OCI-M2 (cell line): Measurements from ENCODE around the gene KRT79.
"Not testable (repeated sequence)": the region's sequence is repeated elsewhere in the genome, so short reads cannot be mapped to it uniquely, and the experiment has no call there.

Experiments used
- DNase-seq: peaks from one replicate; lab custom pipeline; 2025; ENCODE audit not compliant: unreplicated experiment; lab: John Stamatoyannopoulos, UW

Gene KRT79

DNA sequence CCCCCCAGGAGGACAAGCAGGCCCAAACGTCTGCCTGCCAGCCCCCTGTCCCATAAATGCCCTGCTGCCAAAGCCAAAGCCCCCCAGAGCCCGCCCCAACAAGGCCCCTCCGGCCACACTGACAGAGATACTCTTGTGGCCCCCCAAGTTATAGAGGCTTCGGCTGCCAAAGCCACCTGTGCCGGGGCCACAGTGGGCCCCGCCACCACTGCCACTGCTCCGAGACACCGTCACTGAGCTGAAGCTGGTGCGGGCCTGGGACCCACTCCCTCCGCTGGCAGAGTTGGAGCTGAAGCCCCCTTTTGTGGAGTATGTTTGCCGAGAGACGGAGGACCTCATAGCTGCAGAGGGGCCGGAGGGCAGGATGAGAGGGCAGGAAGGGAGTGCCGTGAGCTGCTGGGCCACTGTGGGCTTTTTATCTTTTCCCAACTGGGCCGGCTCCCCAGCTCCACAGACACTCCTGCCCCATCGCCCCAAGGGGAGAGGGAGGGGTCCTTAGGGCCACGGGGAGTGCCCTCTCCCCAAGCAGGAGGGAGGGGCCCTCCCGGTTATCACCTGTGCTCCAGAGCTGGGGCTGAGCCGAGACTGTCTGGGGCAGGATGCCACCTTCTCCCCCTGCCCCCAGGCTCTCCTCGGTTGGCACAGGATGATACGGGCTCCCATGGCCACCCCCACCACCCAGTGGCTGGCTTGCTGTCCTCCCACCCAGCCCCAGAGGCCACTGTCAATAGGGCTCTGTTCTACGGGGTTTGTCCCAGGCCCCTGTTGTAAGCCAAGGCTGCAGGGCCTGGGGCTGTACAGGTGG, at the start of gene KRT79:
TSS of gene KRT79 (minus strand) at position 390 of the 805 bp plus-strand sequence. CDS start at position 339, 51 bp downstream.
- DNase-seq, result no peak

DNA sequence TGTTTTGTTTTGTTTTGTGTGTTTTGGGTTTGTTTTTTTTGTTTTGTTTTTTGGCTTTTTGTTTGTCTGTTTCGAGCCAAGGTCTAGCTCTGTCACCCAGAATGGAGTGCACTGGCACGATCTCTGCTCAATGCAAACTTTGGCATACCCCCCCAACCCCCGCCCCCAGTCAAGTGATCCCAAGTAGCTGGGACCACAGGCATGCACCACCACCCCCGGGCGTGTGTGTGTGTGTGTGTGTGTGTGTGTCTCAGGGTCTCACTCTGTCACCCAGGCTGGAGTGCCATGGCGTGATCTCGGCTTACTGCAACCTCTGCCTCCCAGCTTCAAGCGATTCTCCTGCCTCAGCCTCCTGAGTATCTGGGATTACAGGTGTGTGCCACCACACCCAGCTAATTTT, 46.4 kb upstream of the KRT79 start:
- DNase-seq, result not testable (repeated sequence)

DNA sequence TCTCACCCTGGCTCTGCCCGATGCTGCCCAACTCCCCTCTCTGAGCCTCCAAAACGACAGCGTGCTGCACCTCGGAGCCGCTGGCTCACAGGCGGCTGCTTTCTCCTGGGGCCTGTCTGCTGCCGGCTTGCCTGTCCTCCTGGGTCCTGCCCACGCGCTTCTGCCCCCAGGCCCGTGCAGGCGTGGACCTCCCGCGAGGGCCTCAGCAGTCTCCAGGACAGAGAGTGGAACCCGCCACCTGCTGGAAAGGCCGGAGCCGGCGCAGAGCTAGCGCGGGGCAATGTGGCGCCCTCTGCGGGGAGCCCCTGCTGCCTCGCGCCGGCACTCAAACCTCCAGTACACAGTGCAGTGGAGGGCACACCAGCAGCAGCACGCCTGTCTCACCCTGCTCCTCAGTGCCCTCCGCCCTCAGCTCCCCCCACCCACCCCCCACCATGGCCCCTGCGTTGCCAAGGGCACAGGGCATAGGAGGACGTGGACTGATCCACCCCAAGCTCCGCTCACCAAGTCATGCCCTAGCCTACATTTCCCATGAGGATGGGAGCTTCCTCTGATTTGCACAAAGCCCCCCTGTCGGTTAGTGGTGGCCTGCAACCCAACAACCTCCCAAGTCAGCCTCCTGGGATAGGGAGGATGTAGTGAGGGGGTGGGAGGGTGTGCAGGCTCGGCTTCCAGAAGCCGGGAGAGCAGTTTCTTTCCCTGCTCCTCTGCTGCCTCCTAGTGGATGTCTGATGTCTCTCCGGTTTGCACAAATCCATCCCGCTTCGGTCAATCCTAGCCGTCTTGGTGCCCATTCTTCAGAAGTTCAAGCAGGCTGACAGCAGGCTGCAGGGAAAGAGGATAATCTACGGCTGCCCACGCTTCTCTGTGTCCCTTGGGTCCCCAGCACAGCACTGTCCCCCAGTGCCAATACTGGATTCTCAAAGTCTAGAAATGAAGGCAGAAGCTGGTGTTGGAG, 45.6 kb upstream of the KRT79 start:
- peak; percentile 43 for DNase-seq

- no peak for DNase-seq
Measured at GRCh38 chr12:52878507-52879393, 44.6 kb upstream of the KRT79 start.

- no peak for DNase-seq
Measured at GRCh38 chr12:52877242-52877641, 43.1 kb upstream of the KRT79 start.

- no peak for DNase-seq
Measured at GRCh38 chr12:52876372-52876771, 42.3 kb upstream of the KRT79 start.

DNA sequence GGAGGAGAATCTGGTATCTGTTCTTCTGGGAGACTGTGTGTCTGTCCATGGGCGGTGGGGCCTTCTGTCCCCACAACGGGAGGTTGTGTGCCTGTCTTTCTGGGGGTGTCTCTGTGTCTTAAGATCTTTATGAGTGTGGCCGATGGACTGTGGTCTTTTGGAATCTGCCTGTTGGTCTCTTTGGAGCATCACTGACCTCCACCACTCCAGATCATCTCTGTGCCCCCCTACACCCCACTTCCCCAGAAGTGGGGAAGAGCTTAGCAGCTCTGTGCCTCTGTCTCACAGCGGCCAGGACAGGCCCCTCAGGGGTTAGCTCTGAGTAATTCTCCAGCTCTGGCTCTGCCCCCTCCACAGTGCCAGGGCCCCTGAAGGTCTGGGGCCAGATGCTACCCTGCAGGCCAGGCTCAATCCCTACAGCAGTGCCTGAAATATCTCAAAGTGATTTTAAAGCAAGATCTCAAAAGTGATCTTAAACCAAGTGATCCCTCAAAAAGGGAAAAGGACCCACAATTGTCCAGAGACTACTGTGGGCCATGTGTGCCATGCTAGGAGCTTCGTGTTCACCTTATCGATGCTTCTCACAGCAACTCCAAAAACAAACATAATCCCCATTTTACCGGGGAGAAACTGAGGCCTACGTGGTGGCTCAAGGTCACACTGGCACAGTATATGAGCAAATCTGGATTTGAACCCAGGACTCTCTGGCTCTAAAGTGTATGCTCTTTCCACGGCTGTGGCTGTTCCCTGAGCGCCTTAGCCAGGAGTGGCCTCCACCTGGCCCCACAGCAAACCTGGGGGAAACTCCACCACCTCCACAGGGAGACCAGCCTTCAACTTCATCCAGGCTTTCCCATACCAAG, 40.7 kb upstream of the KRT79 start:
- DNase-seq, result no peak

DNA sequence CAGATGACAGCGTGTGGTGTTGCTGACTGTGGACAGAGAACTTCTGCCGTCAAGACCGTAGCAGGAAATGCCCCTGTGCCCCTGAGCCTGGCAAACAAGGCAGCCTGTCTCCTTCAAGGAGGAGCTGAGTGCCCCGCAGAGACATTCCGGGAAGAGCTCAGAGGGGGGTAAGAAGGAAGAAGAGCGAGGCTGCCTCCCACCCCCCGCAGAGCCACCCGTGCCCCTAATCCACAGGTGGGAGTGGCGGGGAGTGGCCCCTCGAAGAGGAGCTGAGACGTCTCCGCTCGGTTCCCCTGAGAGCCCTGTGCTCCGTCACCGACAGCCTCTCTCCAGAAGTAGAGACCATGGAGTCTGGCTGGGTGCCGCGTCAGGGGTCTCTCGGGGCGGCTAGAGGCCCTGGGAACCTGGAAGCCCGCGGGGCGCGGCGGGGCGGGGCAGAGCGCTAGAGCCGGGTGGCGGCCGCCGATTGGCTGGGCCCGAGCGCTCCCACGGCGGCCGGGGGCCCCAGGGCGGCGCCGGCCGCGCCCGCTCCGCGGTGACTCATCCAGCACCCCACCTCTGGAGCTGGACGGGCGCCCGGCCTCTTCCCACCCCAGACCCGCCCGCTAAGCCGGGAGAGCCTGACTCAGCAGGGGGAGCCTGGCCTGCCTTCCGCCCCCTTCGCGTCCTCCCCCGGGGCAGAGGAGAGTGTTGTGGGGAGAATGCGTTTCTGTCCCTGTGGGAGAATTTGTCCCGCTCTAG, 39.9 kb upstream of the KRT79 start:
- no peak for DNase-seq

DNA sequence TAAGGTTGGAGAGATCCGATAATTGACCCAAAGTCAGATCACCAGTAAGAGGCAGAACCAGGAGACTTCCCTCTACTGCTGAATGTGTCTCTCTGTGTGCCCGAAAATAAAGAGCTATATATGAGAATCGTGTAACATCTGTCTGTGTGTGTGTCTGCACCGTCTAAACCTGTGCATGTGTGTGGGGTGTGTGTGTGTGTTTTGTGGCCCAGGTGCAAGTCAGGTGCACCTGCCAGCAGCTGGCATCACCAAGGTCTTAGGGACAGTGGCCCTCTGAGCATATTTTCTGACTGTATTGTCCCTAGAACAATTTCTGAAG, 39.4 kb upstream of the KRT79 start:
- DNase-seq, result no peak

DNA sequence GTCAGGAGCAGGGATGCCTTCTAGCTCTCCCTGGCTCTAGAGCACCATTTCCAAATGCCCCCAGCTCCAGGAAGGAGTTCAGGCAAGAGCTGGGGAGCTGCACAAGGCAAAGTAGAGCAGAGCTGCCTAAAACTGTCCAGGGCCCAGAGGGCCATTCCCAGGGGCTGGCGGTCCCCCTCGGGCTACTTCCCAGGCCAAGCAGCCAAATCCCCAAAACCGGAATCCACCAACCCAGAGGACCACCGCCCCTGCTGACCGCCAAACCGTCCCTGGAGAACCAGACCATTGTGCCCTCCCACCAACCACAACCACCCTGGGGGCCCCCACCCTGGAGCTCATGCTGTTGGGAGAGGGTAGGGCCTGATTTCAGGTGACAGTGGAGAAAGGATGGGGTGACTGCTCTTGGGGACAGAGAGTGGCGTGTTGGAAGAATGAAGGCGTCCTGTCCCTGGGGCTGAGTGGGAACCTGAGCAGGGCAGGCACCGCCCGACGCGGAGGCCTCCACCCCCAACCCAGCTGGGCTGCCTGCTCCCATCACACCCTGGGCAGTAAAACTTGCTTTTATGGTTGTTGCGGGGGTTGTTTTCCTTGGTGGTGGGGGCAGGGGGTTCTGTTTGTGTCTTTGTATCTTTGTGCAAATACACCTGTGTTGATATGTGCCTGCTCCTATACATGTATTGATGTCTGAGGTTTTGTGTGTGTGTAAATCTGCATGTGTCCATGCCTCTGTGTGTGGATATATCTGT, 38.7 kb upstream of the KRT79 start:
- DNase-seq, result no peak

- DNase-seq, result no peak
Measured at GRCh38 chr12:52871291-52872039, 37.4 kb upstream of the KRT79 start.

- DNase-seq, result no peak
Measured at GRCh38 chr12:52870361-52871290, 36.5 kb upstream of the KRT79 start.

DNA sequence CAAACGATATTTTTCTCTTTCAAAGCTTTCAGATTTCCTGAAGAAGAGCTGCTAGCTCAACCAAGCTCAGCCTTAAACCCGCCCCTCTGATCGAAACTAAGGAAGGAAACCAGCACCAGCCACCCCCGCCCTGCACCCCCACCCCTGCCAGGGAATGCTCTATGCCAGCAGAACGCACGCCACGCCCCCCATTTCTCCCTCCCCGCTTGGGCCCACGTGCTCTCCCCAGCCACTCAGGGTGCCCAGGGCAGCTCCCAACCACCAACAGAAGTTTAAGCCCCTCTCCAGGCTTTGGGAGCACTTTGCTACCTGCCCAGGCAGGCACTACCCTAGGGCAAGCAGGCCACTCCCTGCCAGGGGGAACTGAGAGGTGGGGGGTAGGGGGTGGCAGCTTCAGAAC, 33.5 kb upstream of the KRT79 start:
- DNase-seq, result no peak

GRCh38 chr12:52867152-52867551, 33.0 kb upstream of the KRT79 start:
- no peak for DNase-seq

GRCh38 chr12:52865090-52865944, 31.2 kb upstream of the KRT79 start:
- DNase-seq, result no peak

DNA sequence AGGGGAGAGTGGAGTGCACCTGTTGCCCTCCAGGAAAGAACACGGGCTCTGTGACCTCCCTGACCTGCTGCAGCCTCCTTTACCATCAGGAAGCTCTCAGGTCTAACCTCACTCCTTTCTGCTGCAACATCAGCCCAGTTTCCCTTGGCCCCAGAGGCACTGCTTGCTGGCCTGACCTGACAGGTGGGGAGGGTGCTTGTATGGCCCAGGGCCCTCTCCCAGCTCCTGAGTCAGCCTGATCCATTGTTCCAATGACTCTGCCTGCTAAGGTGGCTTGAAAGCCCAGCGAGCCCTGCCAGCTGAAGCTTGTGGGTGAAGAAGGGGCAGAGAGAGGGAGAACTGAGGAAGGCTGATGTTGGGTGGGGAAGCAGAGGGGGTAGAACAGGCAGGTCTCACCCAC, 27.9 kb upstream of the KRT79 start:
- no peak for DNase-seq
